ENCODE results near the gene TMEM121B.

The TMEM121B gene

GRCh38 chr22:17087498-17088131, 33.5 kb downstream of the TMEM121B start:
- peak; percentile 36 for DNase-seq (ENCODE audit: low read depth)

- DNase-seq (ENCODE audit: low read depth), result no peak
These were observed 34.2 kb downstream of the TMEM121B start for GRCh38 chr22:17086788-17087497.

- no peak for DNase-seq (ENCODE audit: low read depth)
These were observed 34.9 kb downstream of the TMEM121B start for GRCh38 chr22:17086296-17086695.

GRCh38 chr22:17085277-17086181, 35.6 kb downstream of the TMEM121B start:
- DNase-seq (ENCODE audit: low read depth), result no peak

GRCh38 chr22:17084554-17085276, 36.4 kb downstream of the TMEM121B start, which contains the start of gene IL17RA:
IL17RA (plus strand) TSS chr22:17085000; CDS start chr22:17085092, 92 bp downstream.
- peak; percentile 87 for DNase-seq (ENCODE audit: low read depth)

GRCh38 chr22:17083811-17084441, 37.2 kb downstream of the TMEM121B start:
- DNase-seq (ENCODE audit: low read depth), result no peak

GRCh38 chr22:17083255-17083654, 37.9 kb downstream of the TMEM121B start:
- no peak for DNase-seq (ENCODE audit: low read depth)

- DNase-seq (ENCODE audit: low read depth), result no peak
These were observed 41.6 kb downstream of the TMEM121B start for GRCh38 chr22:17079572-17079971.

- no peak for DNase-seq (ENCODE audit: low read depth)
These were observed 43.9 kb downstream of the TMEM121B start for GRCh38 chr22:17077255-17077654.

GRCh38 chr22:17074648-17075002, 46.5 kb downstream of the TMEM121B start:
- DNase-seq (ENCODE audit: low read depth), result no peak

GRCh38 chr22:17072877-17073276, 48.3 kb downstream of the TMEM121B start:
- DNase-seq (ENCODE audit: low read depth), result no peak

Measured in stimulated activated CD8-positive, alpha-beta memory T cell treated with anti-CD3 and anti-CD28 coated beads, Interleukin-12 subunit alpha, Interleukin-12 subunit beta, amount 100 ng/mL, for 1 hour (primary cell).